Transverse colon (tissue), 4 donors: ENCODE results near the gene S100PBP. TPM values are rescaled to one million over a fixed set of nuclear protein-coding genes. Genes with fewer than 3 reads are reported as not detected.

ENCODE experiments used
- DNase-seq: peaks from one replicate; pipeline ENCODE4 v3.0.0-alpha.2; 2019
- H3K27ac ChIP-seq, 4 donors: fragments of 200-600 bp; sonication (generic); 2 replicates each; pipeline ENCODE4 v1.5.1; 2016 to 2018; ENCODE audit warnings: inconsistent platforms in 4 of 4
- H3K27me3 ChIP-seq: fragments of 200-600 bp; sonication (generic); 2 replicates; pipeline ENCODE4 v1.5.1; 2017; ENCODE audit warnings: inconsistent platforms
- H3K36me3 ChIP-seq, 4 donors: fragments of 200-600 bp; sonication (generic); 2 replicates each; pipeline ENCODE4 v1.5.1; 2017 to 2019; ENCODE audit warnings: inconsistent platforms in 4 of 4
- H3K4me1 ChIP-seq, 4 donors: fragments of 200-600 bp; sonication (generic); 2 replicates each; pipeline ENCODE4 v1.5.1; 2017 to 2020; ENCODE audit warnings: inconsistent platforms in 4 of 4
- H3K4me3 ChIP-seq, 4 donors: fragments of 200-600 bp; sonication (generic); 1 replicate in 1 of 4; 2 replicates in 3 of 4; pipeline versions ENCODE4 v1.5.1 to v1.6.1; 2017 to 2019; ENCODE audit warnings: inconsistent platforms in 4 of 4
- H3K9me3 ChIP-seq, 2 donors: fragments of 200-600 bp; sonication (generic); 2 replicates each; pipeline ENCODE4 v1.5.1; 2017 to 2019; ENCODE audit warnings: inconsistent platforms in 2 of 2
- EP300 ChIP-seq: sonication (generic); formaldehyde crosslinking; IDR thresholded peaks from one replicate; pipeline ENCODE4 v1.6.1; 2017; ENCODE audit warnings: antibody characterized with exemption, low read depth
- POLR2A ChIP-seq: fragments of 450-650 bp; IDR thresholded peaks from one replicate; pipeline ENCODE4 v1.6.1; 2016; ENCODE audit warnings: antibody characterized with exemption, mild to moderate bottlenecking, moderate library complexity
- POLR2AphosphoS5 ChIP-seq, 3 donors: sonication (generic); formaldehyde crosslinking; IDR thresholded peaks; one replicate each; pipeline ENCODE4 v1.6.1; 2016; ENCODE audit warnings: antibody characterized with exemption in 3 of 3
- WGBS, 2 donors: methylation state at CpG; one replicate each; pipeline ENCODE4 v1.1.5; 2018; ENCODE audit warnings: low coverage in 1 of 2; 5-methylcytosine and 5-hydroxymethylcytosine counted together
- in situ Hi-C, 4 donors: fragments of 200-750 bp; cut with MboI; loops; one replicate each; pipeline versions ENCODE4 v1.15.0 to v1.15.1; 2017; ENCODE audit warnings: low sequenced_read_pairs in 3 of 4, low pct_ligation_motif_present in 1 of 4, low pct_unique_long_range_greater_than_20kb in 1 of 4
- intact Hi-C: fragments of 100-400 bp; cut with DNase I; formaldehyde crosslinking; loops from one replicate; pipeline ENCODE4 v1.15.1; 2023; ENCODE audit warnings: low total_unique reads
- total RNA-seq, 4 donors: library from RNA; depleted of rRNA; stranded (reverse); fragments of >200 nt; gene quantifications; one replicate each; pipeline ENCODE4 v1.1.0, GENCODE V29; 2016
- TF ChIP-seq, protein P1 (sequence below), 5 experiments: fragments of 200-600 bp in 3 of 5; fragments of 450-650 bp in 2 of 5; sonication (generic) in 3 of 5; IDR thresholded peaks; 1 replicate in 2 of 5; 2 replicates in 3 of 5; pipeline ENCODE4 v1.5.1; 2016 to 2017; ENCODE audit warnings: antibody characterized with exemption in 5 of 5, inconsistent platforms in 3 of 5, mild to moderate bottlenecking in 2 of 5, moderate library complexity in 1 of 5

Gene S100PBP
- total RNA-seq, 4 donors from 2014 or later: 26.2 to 257 (median 40.7) TPM

DNA sequence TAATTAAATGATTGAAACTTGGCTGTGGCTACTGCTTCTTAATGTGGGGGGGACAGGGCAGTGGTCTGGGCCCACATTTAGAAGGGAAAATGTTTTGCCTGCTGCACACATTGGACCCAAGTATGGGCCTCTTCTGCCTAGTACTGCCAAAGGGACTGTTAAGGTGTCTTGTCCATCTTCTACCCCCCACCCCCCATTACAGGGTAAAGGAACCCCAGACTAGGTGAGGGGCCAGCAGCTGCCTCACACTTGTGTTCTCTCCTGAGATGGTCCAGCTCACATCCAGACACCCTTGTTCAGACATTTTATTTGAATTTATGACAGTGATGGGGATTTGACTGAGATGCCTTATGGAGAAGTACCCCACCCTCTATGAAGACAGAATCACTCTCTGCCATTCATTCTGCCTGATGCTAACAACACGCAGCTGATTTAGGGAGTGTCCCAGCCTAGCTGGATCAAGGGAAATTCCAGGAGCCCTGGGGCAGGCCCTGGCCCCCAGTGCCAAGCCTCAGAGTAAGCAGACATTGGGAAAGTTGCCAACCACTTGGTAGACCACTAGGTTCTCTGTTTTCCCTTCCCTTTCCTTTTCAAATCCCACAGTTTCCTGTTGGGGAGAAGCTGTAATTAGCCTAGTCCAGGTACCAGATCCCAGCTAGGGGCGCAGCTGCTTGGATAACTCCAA, 42.4 kb upstream of the S100PBP start:
- no peak for TF ChIP-seq POLR2A
- no peak for TF ChIP-seq EP300
- TF ChIP-seq, protein P1, sequence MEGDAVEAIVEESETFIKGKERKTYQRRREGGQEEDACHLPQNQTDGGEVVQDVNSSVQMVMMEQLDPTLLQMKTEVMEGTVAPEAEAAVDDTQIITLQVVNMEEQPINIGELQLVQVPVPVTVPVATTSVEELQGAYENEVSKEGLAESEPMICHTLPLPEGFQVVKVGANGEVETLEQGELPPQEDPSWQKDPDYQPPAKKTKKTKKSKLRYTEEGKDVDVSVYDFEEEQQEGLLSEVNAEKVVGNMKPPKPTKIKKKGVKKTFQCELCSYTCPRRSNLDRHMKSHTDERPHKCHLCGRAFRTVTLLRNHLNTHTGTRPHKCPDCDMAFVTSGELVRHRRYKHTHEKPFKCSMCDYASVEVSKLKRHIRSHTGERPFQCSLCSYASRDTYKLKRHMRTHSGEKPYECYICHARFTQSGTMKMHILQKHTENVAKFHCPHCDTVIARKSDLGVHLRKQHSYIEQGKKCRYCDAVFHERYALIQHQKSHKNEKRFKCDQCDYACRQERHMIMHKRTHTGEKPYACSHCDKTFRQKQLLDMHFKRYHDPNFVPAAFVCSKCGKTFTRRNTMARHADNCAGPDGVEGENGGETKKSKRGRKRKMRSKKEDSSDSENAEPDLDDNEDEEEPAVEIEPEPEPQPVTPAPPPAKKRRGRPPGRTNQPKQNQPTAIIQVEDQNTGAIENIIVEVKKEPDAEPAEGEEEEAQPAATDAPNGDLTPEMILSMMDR (IDR thresholded peaks at IDR 0.05): no peak
- no peak for TF ChIP-seq POLR2AphosphoS5 (IDR thresholded peaks at IDR 0.05)
- Histone ChIP-seq H3K4me1 (peaks cover 0 to 8% (median 2%) of the 10 kb centered on the region in 4 donors), H3K27ac (peak overlapping the region in 2 of 4 donors; percentile 8 to 13), H3K27me3 (no peaks in the 10 kb centered on the region), H3K36me3 (peaks cover 0 to 19% (median 9%) of the 10 kb centered on the region in 4 donors), H3K9me3 (no peaks in the 10 kb centered on the region), H3K4me3 (no peak overlapping the region)
- in situ Hi-C loops: loop anchor here in 3 of 4 donors (10.0 to 25.0 kb wide), 2 partner anchors 60 to 263 kb away; no protein-coding TSS in a partner anchor
- DNase-seq: no peak
- intact Hi-C loops: no loop called here
- 56% methylated on average over 2 of the region's 2 CpGs; no CpG with 5 or more reads in 1 of the 2 donors for WGBS, 2 donors

DNA sequence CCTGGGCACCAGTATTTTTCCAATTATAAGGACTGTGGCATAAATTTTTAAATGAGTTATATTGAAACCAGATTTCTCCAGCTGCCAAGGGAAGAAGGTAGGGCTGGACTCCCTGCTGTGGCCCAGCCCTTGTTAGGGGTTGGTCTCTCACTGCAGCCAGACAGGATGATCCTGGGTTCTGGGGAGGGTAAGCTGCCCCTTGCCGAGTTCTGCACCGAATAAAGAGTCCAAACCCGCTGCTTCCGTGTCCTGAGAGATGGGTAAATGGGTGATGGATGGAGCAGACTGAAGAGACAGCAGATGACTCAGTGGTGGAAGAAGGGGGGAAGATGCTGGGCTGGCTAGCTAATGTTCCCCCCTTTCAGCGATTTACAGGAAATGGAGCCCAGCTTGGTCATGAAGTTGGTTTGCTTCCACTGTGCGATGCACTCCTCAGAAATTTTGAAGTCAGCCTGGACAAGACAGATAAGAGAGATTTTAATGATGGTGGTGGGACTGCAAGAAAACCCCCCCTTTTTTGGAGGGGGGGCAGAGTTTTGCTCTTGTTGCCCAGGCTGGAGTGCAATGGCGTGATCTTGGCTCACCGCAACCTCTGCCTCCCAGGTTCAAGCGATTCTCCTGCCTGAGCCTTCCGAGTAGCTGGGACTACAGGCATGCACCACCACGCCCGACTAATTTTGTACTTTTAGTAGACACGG, 41.7 kb upstream of the S100PBP start:
- Histone ChIP-seq H3K27me3 (no peaks in the 10 kb centered on the region), H3K36me3 (peaks cover 0 to 25% (median 9%) of the 10 kb centered on the region in 4 donors), H3K4me3 (no peak overlapping the region), H3K4me1 (peaks cover 0 to 8% (median 2%) of the 10 kb centered on the region in 4 donors), H3K9me3 (no peaks in the 10 kb centered on the region), H3K27ac (peak overlapping the region in 2 of 4 donors; percentile 8 to 13)
- in situ Hi-C loops: loop anchor here in 3 of 4 donors (10.0 to 25.0 kb wide), 2 partner anchors 61 to 263 kb away; no protein-coding TSS in a partner anchor
- TF ChIP-seq EP300: no peak
- no peak for TF ChIP-seq POLR2A
- TF ChIP-seq, protein P1 (IDR thresholded peaks at IDR 0.05): no peak
- peak in 1 of 3 donors; percentile 16 for TF ChIP-seq POLR2AphosphoS5 (IDR thresholded peaks at IDR 0.05)
- intact Hi-C loops: no loop called here
- WGBS, 2 donors: 90% methylated on average over 13 of the region's 13 CpGs; no CpG with 5 or more reads in 1 of the 2 donors
- no peak for DNase-seq

DNA sequence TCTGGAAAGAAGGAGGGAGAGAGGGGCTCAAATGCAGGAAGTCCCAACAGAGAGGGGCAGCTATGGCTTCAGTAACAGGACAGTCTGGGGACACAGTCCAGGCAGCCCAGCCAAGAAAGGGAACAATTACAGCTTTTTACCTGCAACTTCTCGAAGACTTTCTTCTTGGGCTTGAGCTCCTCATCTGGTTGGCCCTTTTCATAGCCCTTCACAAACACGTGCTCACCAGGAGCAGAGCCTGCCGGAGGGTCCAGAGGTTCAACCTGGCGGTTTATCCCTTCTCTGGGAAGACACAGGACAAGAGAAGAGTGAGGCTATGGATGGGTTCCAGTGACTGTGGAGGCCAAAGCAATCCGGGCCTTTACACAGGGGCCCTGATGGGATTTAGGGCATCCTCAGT, 38.2 kb upstream of the S100PBP start:
- Histone ChIP-seq H3K4me3 (no peak overlapping the region), H3K27me3 (no peaks in the 10 kb centered on the region), H3K36me3 (peaks cover 0 to 48% (median 18%) of the 10 kb centered on the region in 4 donors), H3K9me3 (no peaks in the 10 kb centered on the region), H3K27ac (no peak overlapping the region), H3K4me1 (no peaks in the 10 kb centered on the region)
- in situ Hi-C loops (loop anchor here in 3 of 4 donors (10.0 to 25.0 kb wide), 2 partner anchors 64 to 267 kb away; no protein-coding TSS in a partner anchor), intact Hi-C loops (no loop called here)
- no peak for DNase-seq
- TF ChIP-seq POLR2A (no peak), EP300 (no peak), POLR2AphosphoS5 (IDR thresholded peaks at IDR 0.05) (no peak)
- TF ChIP-seq, protein P1 (IDR thresholded peaks at IDR 0.05): no peak
- 90 to 96% methylated on average over 2 to 5 of the region's 5 CpGs for WGBS, 2 donors

DNA sequence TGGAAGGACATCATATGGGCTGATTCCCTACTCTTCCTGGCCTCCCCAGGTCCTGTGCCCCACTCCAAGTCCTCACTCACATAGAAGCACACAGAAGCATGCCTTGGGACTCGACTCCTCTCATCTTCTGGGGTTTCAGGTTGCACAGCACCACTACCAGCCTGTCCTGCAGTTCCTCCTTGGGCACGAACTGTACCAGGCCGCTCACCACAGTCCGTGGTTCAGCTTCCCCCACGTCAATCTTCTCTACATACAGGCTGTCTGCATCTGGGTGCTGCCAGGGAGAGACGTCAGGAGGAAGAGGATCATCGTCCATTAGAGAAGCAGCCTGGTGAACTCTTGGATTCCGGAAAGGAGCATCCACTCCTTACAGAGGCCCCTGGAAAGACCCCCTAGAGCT, 37.4 kb upstream of the S100PBP start:
- Histone ChIP-seq H3K4me1 (no peaks in the 10 kb centered on the region), H3K27me3 (no peaks in the 10 kb centered on the region), H3K36me3 (peaks cover 0 to 55% (median 20%) of the 10 kb centered on the region in 4 donors), H3K9me3 (no peaks in the 10 kb centered on the region), H3K4me3 (no peak overlapping the region), H3K27ac (no peak overlapping the region)
- DNase-seq: no peak
- intact Hi-C loops: no loop called here
- TF ChIP-seq POLR2A: no peak
- TF ChIP-seq, protein P1 (IDR thresholded peaks at IDR 0.05): no peak
- WGBS, 2 donors: 91 to 100% methylated on average over 6 to 8 of the region's 8 CpGs
- in situ Hi-C loops: loop anchor here in 1 of 4 donors (25.0 kb wide), 1 partner anchor 268 kb away; no protein-coding TSS in a partner anchor
